Neural progenitor cell (in vitro differentiated cells): Measurements from ENCODE around the gene PRDM15. TPM values are rescaled to one million over a fixed set of nuclear protein-coding genes. Genes with fewer than 3 reads are reported as not detected.

Source experiments
- DNase-seq: peaks from one replicate; pipeline ENCODE4 v3.0.0-alpha.2; 2016; ENCODE audit warnings: low spot score
- H2AFZ ChIP-seq: fragments of 200-600 bp; sonication (generic); replicated peaks from 2 replicates; pipeline ENCODE4 v1.6.1; 2016; ENCODE audit warnings: antibody characterized with exemption
- H3F3A ChIP-seq: fragments of 200-600 bp; sonication (generic); 2 replicates; pipeline ENCODE4 v1.6.1; 2016; ENCODE audit warnings: antibody characterized with exemption, low read depth
- H3K27ac ChIP-seq: fragments of 200-600 bp; sonication (generic); 2 replicates; pipeline ENCODE4 v1.5.1; 2016; ENCODE audit warnings: mild to moderate bottlenecking
- H3K27me3 ChIP-seq: fragments of 200-600 bp; sonication (generic); 2 replicates; pipeline ENCODE4 v1.6.1; 2016; ENCODE audit warnings: mild to moderate bottlenecking, moderate library complexity
- H3K36me3 ChIP-seq: fragments of 200-600 bp; sonication (generic); 2 replicates; pipeline ENCODE4 v1.5.1; 2016
- H3K4me1 ChIP-seq: fragments of 200-600 bp; sonication (generic); 2 replicates; pipeline ENCODE4 v1.6.1; 2016; ENCODE audit warnings: mixed run types
- H3K4me2 ChIP-seq: fragments of 200-600 bp; sonication (generic); 2 replicates; pipeline ENCODE4 v1.6.1; 2016
- H3K4me3 ChIP-seq: fragments of 200-600 bp; sonication (generic); 2 replicates; pipeline ENCODE4 v1.5.1; 2016
- H3K79me2 ChIP-seq: fragments of 200-600 bp; sonication (generic); 2 replicates; pipeline ENCODE4 v1.6.1; 2016; ENCODE audit warnings: low read depth
- H3K9ac ChIP-seq: fragments of 200-600 bp; sonication (generic); 2 replicates; pipeline ENCODE4 v1.6.1; 2016
- H3K9me3 ChIP-seq: fragments of 200-600 bp; sonication (generic); 2 replicates; pipeline ENCODE4 v1.5.1; 2016; ENCODE audit warnings: low read depth
- H4K20me1 ChIP-seq: fragments of 200-600 bp; sonication (generic); 2 replicates; pipeline ENCODE4 v1.6.1; 2016; ENCODE audit warnings: low read depth
- H3K27ac Mint-ChIP-seq: 3 replicates; pipeline ENCODE4 v1.8.0; 2021; ENCODE audit warnings: mixed read lengths
- H3K27me3 Mint-ChIP-seq: 2 replicates; pipeline ENCODE4 v1.8.0; 2022; ENCODE audit warnings: low read depth, mild to moderate bottlenecking, inconsistent platforms, moderate library complexity, mixed read lengths; ENCODE audit not compliant: insufficient read depth
- H3K36me3 Mint-ChIP-seq: 3 replicates; pipeline ENCODE4 v1.8.0; 2021; ENCODE audit warnings: mixed read lengths
- H3K4me1 Mint-ChIP-seq: 3 replicates; pipeline ENCODE4 v1.8.0; 2021; ENCODE audit warnings: mixed read lengths
- H3K4me3 Mint-ChIP-seq: 3 replicates; pipeline ENCODE4 v1.8.0; 2021; ENCODE audit warnings: mild to moderate bottlenecking, moderate library complexity, mixed read lengths
- H3K9me3 Mint-ChIP-seq: 3 replicates; pipeline ENCODE4 v1.8.0; 2020; ENCODE audit warnings: mixed read lengths
- EZH2 ChIP-seq: fragments of 200-600 bp; sonication (generic); IDR thresholded peaks from 2 replicates; pipeline ENCODE4 v1.6.1; 2017; ENCODE audit warnings: antibody characterized with exemption, mild to moderate bottlenecking, moderate library complexity
- EZH2phosphoT487 ChIP-seq: fragments of 200-600 bp; sonication (generic); IDR thresholded peaks from 2 replicates; pipeline ENCODE4 v1.6.1; 2017; ENCODE audit warnings: antibody characterized with exemption
- small RNA-seq: library from RNA; depleted of rRNA; stranded (forward); fragments of <200 nt; gene quantifications from one replicate; pipeline ENCODE3, GENCODE V24; 2015
- total RNA-seq: library from RNA; depleted of rRNA; stranded (reverse); fragments of >200 nt; gene quantifications from 2 replicates; pipeline ENCODE4 v1.2.3, GENCODE V29; 2015; ENCODE audit warnings: low replicate concordance
- TF ChIP-seq, protein P1 (sequence below): fragments of 200-600 bp; sonication (generic); IDR thresholded peaks from 2 replicates; pipeline ENCODE4 v1.5.1; 2017; ENCODE audit warnings: antibody characterized with exemption, mild to moderate bottlenecking

PRDM15 gene
- total RNA-seq, 1 donor from 2014 or later, result 9.0 TPM

DNA sequence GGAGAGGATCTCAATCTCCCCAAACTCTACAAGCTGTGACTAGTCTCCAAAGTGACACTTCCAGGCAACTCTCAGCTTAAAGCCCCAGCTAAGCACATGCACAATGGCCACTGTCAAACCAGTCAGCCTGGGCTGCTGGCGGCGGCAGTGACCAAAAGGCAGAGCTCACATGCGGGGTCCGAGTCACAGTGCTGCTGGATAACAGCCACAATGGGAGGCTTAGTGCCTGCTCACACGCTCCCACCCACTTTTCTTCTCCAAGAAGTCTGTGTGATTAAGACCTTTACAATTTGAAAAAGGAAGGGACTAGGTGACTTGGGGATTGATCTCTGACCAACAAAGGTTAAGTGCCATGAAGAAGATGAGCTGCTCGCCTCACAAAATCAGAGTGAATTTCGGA, 129.1 kb downstream of the PRDM15 start:
- H3K9ac ChIP-seq, result no peak overlapping the region
- no peak overlapping the region for H2AFZ ChIP-seq
- peaks cover 57% of the 10 kb centered on the region for H3K4me1 ChIP-seq
- no peak overlapping the region for H3K27ac Mint-ChIP-seq
- H3K27me3 ChIP-seq, result no peaks in the 10 kb centered on the region
- peak overlapping the region; percentile 49 for H3K4me2 ChIP-seq
- H3K27ac ChIP-seq, result no peak overlapping the region
- peak; percentile 91 for DNase-seq
- no peak overlapping the region for H3K4me3 ChIP-seq
- H3K27me3 Mint-ChIP-seq, result peaks cover 22% of the 10 kb centered on the region
- H3K36me3 ChIP-seq, result no peaks in the 10 kb centered on the region
- no peak for TF ChIP-seq EZH2
- TF ChIP-seq, protein P1, sequence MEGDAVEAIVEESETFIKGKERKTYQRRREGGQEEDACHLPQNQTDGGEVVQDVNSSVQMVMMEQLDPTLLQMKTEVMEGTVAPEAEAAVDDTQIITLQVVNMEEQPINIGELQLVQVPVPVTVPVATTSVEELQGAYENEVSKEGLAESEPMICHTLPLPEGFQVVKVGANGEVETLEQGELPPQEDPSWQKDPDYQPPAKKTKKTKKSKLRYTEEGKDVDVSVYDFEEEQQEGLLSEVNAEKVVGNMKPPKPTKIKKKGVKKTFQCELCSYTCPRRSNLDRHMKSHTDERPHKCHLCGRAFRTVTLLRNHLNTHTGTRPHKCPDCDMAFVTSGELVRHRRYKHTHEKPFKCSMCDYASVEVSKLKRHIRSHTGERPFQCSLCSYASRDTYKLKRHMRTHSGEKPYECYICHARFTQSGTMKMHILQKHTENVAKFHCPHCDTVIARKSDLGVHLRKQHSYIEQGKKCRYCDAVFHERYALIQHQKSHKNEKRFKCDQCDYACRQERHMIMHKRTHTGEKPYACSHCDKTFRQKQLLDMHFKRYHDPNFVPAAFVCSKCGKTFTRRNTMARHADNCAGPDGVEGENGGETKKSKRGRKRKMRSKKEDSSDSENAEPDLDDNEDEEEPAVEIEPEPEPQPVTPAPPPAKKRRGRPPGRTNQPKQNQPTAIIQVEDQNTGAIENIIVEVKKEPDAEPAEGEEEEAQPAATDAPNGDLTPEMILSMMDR, result no peak
- TF ChIP-seq EZH2phosphoT487, result no peak
- H3K9me3 Mint-ChIP-seq, result no peaks in the 10 kb centered on the region
- no peak overlapping the region for H3K4me3 Mint-ChIP-seq
- peaks cover 78% of the 10 kb centered on the region for H3K4me1 Mint-ChIP-seq
- peaks cover 21% of the 10 kb centered on the region for H3F3A ChIP-seq
- H3K79me2 ChIP-seq, result no peaks in the 10 kb centered on the region
- peaks cover 19% of the 10 kb centered on the region for H4K20me1 ChIP-seq
- no peaks in the 10 kb centered on the region for H3K36me3 Mint-ChIP-seq
- H3K9me3 ChIP-seq, result no peaks in the 10 kb centered on the region

DNA sequence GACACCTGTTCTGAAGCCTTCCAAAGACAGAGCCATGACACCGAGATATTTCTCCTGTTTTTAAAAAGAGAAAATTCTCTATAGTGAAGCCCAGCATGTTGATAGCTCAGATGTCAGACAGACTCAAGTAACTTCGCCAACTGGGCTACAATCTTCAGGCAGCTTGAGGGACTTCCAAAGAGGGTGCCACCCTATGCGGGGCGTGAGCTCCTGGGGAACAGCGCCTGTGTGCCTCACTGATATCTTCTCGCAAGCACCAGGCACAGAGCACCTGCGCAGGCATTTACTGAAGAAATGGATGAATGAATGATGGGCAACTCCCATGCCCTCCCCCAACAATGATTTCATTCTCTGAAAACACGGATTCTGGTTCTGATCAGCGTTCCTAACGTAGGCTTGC, 129.9 kb downstream of the PRDM15 start:
- H3K36me3 Mint-ChIP-seq, result no peaks in the 10 kb centered on the region

More for the DNA sequence above, 129.9 kb downstream of the PRDM15 start:
- H3K27ac ChIP-seq, result no peak overlapping the region
- H3F3A ChIP-seq, result peaks cover 21% of the 10 kb centered on the region
- H4K20me1 ChIP-seq, result peaks cover 19% of the 10 kb centered on the region
- no peak overlapping the region for H2AFZ ChIP-seq
- DNase-seq, result no peak
- no peak overlapping the region for H3K4me3 ChIP-seq
- H3K36me3 ChIP-seq, result no peaks in the 10 kb centered on the region
- H3K4me1 Mint-ChIP-seq, result peaks cover 77% of the 10 kb centered on the region
- H3K9me3 ChIP-seq, result no peaks in the 10 kb centered on the region
- H3K4me3 Mint-ChIP-seq, result no peak overlapping the region
- peaks cover 50% of the 10 kb centered on the region for H3K4me1 ChIP-seq
- peaks cover 22% of the 10 kb centered on the region for H3K27me3 Mint-ChIP-seq
- no peaks in the 10 kb centered on the region for H3K9me3 Mint-ChIP-seq
- TF ChIP-seq EZH2phosphoT487 (no peak), EZH2 (no peak)
- TF ChIP-seq, protein P1, result no peak
- peak overlapping the region; percentile 42 for H3K4me2 ChIP-seq
- no peak overlapping the region for H3K9ac ChIP-seq
- no peaks in the 10 kb centered on the region for H3K79me2 ChIP-seq
- H3K27me3 ChIP-seq, result no peaks in the 10 kb centered on the region
- H3K27ac Mint-ChIP-seq, result no peak overlapping the region

Small RNA genes lying within 50 kb of the gene (small RNA-seq; reads per million reads assigned to genes)
- not detected for gene RF00334

Other genes starting within 250 kb of the PRDM15 start
- gene RIPK4, start 112.3 kb downstream of the PRDM15 start, total RNA-seq, result 1.3 and 2.3 TPM in 2 replicates
- gene C2CD2, start 74.7 kb upstream of the PRDM15 start, total RNA-seq, result 15.3 and 19.6 TPM in 2 replicates
- gene ZBTB21, start 131.0 kb upstream of the PRDM15 start, total RNA-seq, result 24.2 and 25.3 TPM in 2 replicates
- gene UMODL1, start 192.0 kb upstream of the PRDM15 start, total RNA-seq, result 0.09 TPM in 1 of 2 replicates, not detected in the other